Thoracic aorta (tissue), 2 donors: Measurements from ENCODE around the gene RNFT2. TPM values are rescaled to one million over a fixed set of nuclear protein-coding genes. Genes with fewer than 3 reads are reported as not detected.

Experiments
- ATAC-seq: fragments of 150-250 bp; one replicate; pipeline ENCODE4 v1.8.0; 2017; ENCODE audit warnings: low read depth; ENCODE audit not compliant: insufficient number of reproducible peaks, low FRiP score
- DNase-seq: peaks from one replicate; pipeline ENCODE4 v3.0.0-alpha.2; 2020; ENCODE audit warnings: low spot score
- H3K27ac ChIP-seq, 2 donors: fragments of 200-600 bp; sonication (generic); 1 replicate in 1 of 2; 2 replicates in 1 of 2; pipeline ENCODE4 v1.5.1; 2016; ENCODE audit warnings: mild to moderate bottlenecking in 2 of 2, moderate library complexity in 2 of 2
- H3K27me3 ChIP-seq: fragments of 200-600 bp; sonication (generic); replicated peaks from 2 replicates; pipeline ENCODE4 v1.6.0; 2016; ENCODE audit warnings: mild to moderate bottlenecking; ENCODE audit not compliant: insufficient read depth
- H3K36me3 ChIP-seq: fragments of 200-600 bp; sonication (generic); one replicate; pipeline ENCODE4 v1.5.1; 2016
- H3K4me1 ChIP-seq, 2 donors: fragments of 200-600 bp; sonication (generic); 1 replicate in 1 of 2; 2 replicates in 1 of 2; pipeline versions ENCODE4 v1.5.1 to v1.6.0; 2016; ENCODE audit warnings: low read depth in 2 of 2, mild to moderate bottlenecking in 1 of 2; ENCODE audit not compliant: control insufficient read depth in 1 of 2
- H3K4me3 ChIP-seq: fragments of 200-600 bp; sonication (generic); 2 replicates; pipeline ENCODE4 v1.5.1; 2016; ENCODE audit warnings: mild to moderate bottlenecking
- H3K9me3 ChIP-seq: fragments of 200-600 bp; sonication (generic); 2 replicates; pipeline ENCODE4 v1.5.1; 2016
- total RNA-seq, 2 donors: library from RNA; depleted of rRNA; stranded (reverse); fragments of >200 nt; gene quantifications; one replicate each; pipeline versions ENCODE4 v1.1.0 to v1.2.3, GENCODE V29; 2016
- TF ChIP-seq, protein P1 (sequence below): fragments of 200-600 bp; sonication (generic); IDR thresholded peaks from one replicate; pipeline ENCODE4 v1.5.1; 2019; ENCODE audit warnings: antibody characterized with exemption

RNFT2 gene
- total RNA-seq, 2 donors from 2014 or later = 1.1 to 1.5 TPM

DNA sequence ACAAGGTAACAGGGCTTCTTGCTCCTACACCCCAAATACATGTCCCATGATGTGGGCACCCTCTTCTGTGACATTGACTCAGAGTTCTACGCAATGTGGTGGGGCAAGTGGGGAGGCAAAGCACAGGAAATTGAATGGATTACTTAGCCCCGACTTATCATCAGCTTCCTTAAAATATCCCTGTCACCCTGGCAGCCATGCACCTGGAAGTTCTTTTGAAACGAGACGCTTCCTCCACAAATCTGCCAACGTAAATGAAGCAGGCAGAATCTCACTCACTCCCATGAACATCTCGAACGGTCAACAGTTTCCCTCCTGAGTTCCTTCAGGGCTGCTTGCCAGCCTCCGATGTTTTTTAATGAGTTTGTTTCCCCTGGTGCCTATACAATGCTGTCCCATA, 33.5 kb downstream of the RNFT2 start:
- no peak overlapping the region for H3K4me3 ChIP-seq
- no peak for ATAC-seq
- no peaks in the 10 kb centered on the region for H3K36me3 ChIP-seq
- no peak overlapping the region for H3K27ac ChIP-seq
- H3K9me3 ChIP-seq = no peaks in the 10 kb centered on the region
- no peak for DNase-seq
- H3K27me3 ChIP-seq = no peaks in the 10 kb centered on the region
- TF ChIP-seq, protein P1, sequence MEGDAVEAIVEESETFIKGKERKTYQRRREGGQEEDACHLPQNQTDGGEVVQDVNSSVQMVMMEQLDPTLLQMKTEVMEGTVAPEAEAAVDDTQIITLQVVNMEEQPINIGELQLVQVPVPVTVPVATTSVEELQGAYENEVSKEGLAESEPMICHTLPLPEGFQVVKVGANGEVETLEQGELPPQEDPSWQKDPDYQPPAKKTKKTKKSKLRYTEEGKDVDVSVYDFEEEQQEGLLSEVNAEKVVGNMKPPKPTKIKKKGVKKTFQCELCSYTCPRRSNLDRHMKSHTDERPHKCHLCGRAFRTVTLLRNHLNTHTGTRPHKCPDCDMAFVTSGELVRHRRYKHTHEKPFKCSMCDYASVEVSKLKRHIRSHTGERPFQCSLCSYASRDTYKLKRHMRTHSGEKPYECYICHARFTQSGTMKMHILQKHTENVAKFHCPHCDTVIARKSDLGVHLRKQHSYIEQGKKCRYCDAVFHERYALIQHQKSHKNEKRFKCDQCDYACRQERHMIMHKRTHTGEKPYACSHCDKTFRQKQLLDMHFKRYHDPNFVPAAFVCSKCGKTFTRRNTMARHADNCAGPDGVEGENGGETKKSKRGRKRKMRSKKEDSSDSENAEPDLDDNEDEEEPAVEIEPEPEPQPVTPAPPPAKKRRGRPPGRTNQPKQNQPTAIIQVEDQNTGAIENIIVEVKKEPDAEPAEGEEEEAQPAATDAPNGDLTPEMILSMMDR = no peak
- H3K4me1 ChIP-seq = no peaks in the 10 kb centered on the region

DNA sequence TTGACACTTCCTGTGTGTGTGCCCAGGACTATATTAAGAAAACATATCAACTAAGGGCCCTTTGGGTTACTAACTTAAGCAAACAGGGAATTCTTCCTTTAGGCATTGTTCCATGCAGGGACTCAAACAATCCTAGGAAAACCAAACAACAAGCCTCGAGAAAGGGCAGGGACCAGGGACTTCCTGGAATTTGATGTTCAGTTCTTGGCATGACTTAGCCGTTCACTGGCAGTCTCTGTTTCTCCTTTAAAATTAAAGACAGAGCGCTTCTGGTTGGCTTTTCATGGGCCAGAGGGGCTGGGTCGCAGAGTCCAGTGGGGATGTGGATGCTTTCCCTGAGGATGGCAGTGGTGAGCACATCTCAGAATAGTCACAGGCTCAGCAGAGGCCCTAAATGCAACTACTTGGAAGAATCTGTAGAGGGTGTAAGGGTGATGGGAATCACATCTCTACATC, 35.2 kb downstream of the RNFT2 start:
- Histone ChIP-seq H3K36me3 (no peaks in the 10 kb centered on the region), H3K27me3 (no peaks in the 10 kb centered on the region), H3K4me3 (no peak overlapping the region), H3K9me3 (no peaks in the 10 kb centered on the region), H3K4me1 (no peaks in the 10 kb centered on the region), H3K27ac (no peak overlapping the region)
- ATAC-seq (no peak), DNase-seq (no peak)
- TF ChIP-seq, protein P1 = no peak

DNA sequence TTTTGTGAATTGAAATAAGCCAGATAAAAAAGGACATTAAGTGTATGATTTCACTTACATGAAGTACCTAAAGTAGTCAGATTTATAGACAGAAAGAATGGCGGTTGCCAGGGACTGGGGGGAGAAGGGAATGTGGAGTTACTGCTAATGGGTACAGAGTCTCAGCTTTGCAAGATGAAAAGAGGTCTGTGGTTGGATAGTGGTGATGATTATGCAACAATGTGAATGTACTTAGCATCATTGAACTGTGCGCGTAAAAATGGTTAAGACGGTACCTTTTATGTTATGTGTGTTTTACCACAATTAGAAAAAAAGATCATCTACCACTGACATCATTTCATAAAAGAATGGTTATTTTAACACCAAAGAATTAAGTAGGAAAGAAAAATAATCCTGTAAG, 35.9 kb downstream of the RNFT2 start:
- Histone ChIP-seq H3K27me3 (no peaks in the 10 kb centered on the region), H3K4me1 (no peaks in the 10 kb centered on the region), H3K27ac (no peak overlapping the region), H3K9me3 (no peaks in the 10 kb centered on the region), H3K36me3 (no peaks in the 10 kb centered on the region), H3K4me3 (no peak overlapping the region)
- ATAC-seq = no peak
- DNase-seq = no peak
- TF ChIP-seq, protein P1 = no peak

DNA sequence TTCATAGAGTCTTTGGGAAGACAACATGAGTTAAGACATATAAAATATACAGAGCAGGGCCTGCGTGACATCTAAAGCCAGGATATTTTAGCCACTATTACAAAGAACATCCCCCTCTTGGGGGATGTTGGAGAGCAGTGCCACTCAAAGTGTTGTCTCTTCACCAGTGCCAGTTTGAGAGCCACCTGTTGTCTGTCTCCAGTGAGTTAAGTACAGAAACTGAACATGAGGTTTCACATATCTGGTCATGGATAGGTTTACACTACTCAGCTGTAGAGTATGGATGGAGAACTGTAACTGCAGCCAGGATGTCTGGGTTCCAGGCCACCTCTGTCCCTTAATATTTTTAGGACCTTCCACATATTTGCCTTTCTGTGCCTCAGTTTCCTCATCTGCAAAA, 39.1 kb downstream of the RNFT2 start:
- TF ChIP-seq, protein P1 = no peak
- no peak for ATAC-seq
- DNase-seq = no peak
- Histone ChIP-seq H3K36me3 (no peaks in the 10 kb centered on the region), H3K4me3 (no peak overlapping the region), H3K4me1 (no peaks in the 10 kb centered on the region), H3K27ac (no peak overlapping the region), H3K27me3 (no peaks in the 10 kb centered on the region), H3K9me3 (no peaks in the 10 kb centered on the region)

DNA sequence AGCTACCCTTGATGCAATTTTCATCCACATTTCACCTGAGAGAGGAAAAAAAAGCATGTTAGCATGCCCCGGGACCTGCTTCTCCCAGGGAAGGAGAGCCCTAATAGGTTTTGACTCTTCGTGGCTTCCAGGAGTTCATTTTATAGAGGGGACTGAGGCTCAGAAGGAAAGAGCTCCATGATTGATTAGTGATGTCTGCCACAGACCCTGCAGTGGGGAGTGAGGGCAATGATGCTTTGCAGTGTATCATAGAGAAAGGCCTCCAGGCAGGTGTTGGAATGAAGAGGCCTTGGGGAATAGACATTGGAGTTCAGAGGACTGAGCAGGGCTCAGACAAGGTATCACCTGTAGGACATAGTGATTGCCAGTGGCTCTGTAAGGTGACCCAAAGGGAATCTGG, 41.5 kb downstream of the RNFT2 start:
- ATAC-seq = no peak
- Histone ChIP-seq H3K9me3 (no peaks in the 10 kb centered on the region), H3K27ac (no peak overlapping the region), H3K27me3 (no peaks in the 10 kb centered on the region), H3K4me3 (no peak overlapping the region), H3K36me3 (no peaks in the 10 kb centered on the region), H3K4me1 (no peaks in the 10 kb centered on the region)
- TF ChIP-seq, protein P1 = no peak
- DNase-seq = no peak
